Measurements from ENCODE around the gene MRPL1.

- TF ChIP-seq MYNN (IDR thresholded peaks at IDR 0.05) (no peak), MYNN (CRISPR knock-in tag; IDR thresholded peaks at IDR 0.05) (no peak), ZNF395 (CRISPR knock-in tag; IDR thresholded peaks at IDR 0.05) (no peak), CAMTA2 (CRISPR knock-in tag; conservative IDR thresholded peaks at IDR 0.05) (no peak), CTCF (IDR thresholded peaks at IDR 0.05 in 2 of 3, conservative IDR thresholded peaks at IDR 0.05 in 1 of 3; ENCODE audit: insufficient read depth in 2 of 3, low read depth in 1 of 3, low read length in 3 of 3) (no peak), POLR2AphosphoS5 (IDR thresholded peaks at IDR 0.05; ENCODE audit: control insufficient read depth, insufficient read depth, low read depth, low read length) (no peak), NCOA2 (IDR thresholded peaks at IDR 0.05; ENCODE audit: partially characterized antibody in 2 of 2) (no peak), FOXO4 (CRISPR knock-in tag; IDR thresholded peaks at IDR 0.05) (no peak), ZNF239 (CRISPR knock-in tag; IDR thresholded peaks at IDR 0.05) (no peak), PBX2 (CRISPR knock-in tag; IDR thresholded peaks at IDR 0.05; ENCODE audit: low read depth) (no peak), PBX2 (tag; conservative IDR thresholded peaks at IDR 0.05; ENCODE audit: low read depth) (no peak)
Observed at GRCh38 chr4:77845400-77845799, 17.2 kb upstream of the MRPL1 start.

Measured in K562 (cell line).